ENCODE data around the gene NBAS.

- TF ChIP-seq BCL3 (IDR thresholded peaks at IDR 0.05) (no peak), TP53 (CRISPR knock-in tag; IDR thresholded peaks at IDR 0.05) (no peak), RFX5 (IDR thresholded peaks at IDR 0.05) (no peak), KDM5A (IDR thresholded peaks at IDR 0.05) (no peak), EP300 (IDR thresholded peaks at IDR 0.05) (no peak), CEBPB (IDR thresholded peaks at IDR 0.05) (no peak), POLR2A (IDR thresholded peaks at IDR 0.05; ENCODE audit: low read length) (no peak), RCOR1 (IDR thresholded peaks at IDR 0.05; ENCODE audit: low read depth, low read length) (no peak), RAD21 (conservative IDR thresholded peaks at IDR 0.05 in 1 of 2, IDR thresholded peaks at IDR 0.05 in 1 of 2) (no peak), CBX8 (IDR thresholded peaks at IDR 0.05) (no peak)
- TF ChIP-seq, protein P1, sequence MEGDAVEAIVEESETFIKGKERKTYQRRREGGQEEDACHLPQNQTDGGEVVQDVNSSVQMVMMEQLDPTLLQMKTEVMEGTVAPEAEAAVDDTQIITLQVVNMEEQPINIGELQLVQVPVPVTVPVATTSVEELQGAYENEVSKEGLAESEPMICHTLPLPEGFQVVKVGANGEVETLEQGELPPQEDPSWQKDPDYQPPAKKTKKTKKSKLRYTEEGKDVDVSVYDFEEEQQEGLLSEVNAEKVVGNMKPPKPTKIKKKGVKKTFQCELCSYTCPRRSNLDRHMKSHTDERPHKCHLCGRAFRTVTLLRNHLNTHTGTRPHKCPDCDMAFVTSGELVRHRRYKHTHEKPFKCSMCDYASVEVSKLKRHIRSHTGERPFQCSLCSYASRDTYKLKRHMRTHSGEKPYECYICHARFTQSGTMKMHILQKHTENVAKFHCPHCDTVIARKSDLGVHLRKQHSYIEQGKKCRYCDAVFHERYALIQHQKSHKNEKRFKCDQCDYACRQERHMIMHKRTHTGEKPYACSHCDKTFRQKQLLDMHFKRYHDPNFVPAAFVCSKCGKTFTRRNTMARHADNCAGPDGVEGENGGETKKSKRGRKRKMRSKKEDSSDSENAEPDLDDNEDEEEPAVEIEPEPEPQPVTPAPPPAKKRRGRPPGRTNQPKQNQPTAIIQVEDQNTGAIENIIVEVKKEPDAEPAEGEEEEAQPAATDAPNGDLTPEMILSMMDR (IDR thresholded peaks at IDR 0.05): no peak
- TF ChIP-seq, protein P2, sequence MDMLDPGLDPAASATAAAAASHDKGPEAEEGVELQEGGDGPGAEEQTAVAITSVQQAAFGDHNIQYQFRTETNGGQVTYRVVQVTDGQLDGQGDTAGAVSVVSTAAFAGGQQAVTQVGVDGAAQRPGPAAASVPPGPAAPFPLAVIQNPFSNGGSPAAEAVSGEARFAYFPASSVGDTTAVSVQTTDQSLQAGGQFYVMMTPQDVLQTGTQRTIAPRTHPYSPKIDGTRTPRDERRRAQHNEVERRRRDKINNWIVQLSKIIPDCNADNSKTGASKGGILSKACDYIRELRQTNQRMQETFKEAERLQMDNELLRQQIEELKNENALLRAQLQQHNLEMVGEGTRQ (IDR thresholded peaks at IDR 0.05): no peak
- TF ChIP-seq, protein P3, sequence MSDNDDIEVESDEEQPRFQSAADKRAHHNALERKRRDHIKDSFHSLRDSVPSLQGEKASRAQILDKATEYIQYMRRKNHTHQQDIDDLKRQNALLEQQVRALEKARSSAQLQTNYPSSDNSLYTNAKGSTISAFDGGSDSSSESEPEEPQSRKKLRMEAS (IDR thresholded peaks at IDR 0.05): no peak
Measured at GRCh38 chr2:15357186-15357585, 203.9 kb downstream of the NBAS start.

All from A549 (cell line).